HL-60 (cell line): ENCODE results near the gene PACRG.

Experiments used
- DNase-seq, 2 experiments: peaks; one replicate each; pipeline ENCODE4 v3.0.0-alpha.2; 2010 to 2020; ENCODE audit warnings: low read depth in 1 of 2, low spot score in 1 of 2
- H3K27ac ChIP-seq: fragments of 250-450 bp; sonication (Bioruptor Pico); replicated peaks from 2 replicates; pipeline ENCODE4 v1.5.1; 2020; ENCODE audit warnings: mild to moderate bottlenecking, moderate library complexity
- H3K27me3 ChIP-seq: fragments of 250-450 bp; sonication (Bioruptor Pico); 2 replicates; pipeline ENCODE4 v1.5.1; 2021; ENCODE audit warnings: mild to moderate bottlenecking, moderate library complexity; ENCODE audit not compliant: insufficient read depth, poor library complexity, severe bottlenecking
- H3K4me3 ChIP-seq: replicated peaks from 2 replicates; pipeline ENCODE4 v1.5.1; 2011; ENCODE audit warnings: mild to moderate bottlenecking, control low read depth, low read length; ENCODE audit not compliant: insufficient read depth
- GABPA ChIP-seq: IDR thresholded peaks from 2 replicates; pipeline ENCODE4 v1.6.1; 2012; ENCODE audit warnings: low read depth
- POLR2AphosphoS5 ChIP-seq: IDR thresholded peaks from 2 replicates; pipeline ENCODE4 v1.6.1; 2012; ENCODE audit warnings: low read depth
- SPI1 ChIP-seq: IDR thresholded peaks from 2 replicates; pipeline ENCODE4 v1.6.1; 2012; ENCODE audit warnings: low read depth, mild to moderate bottlenecking, borderline replicate concordance
- TF ChIP-seq, protein P1 (sequence below): IDR thresholded peaks from one replicate; pipeline ENCODE4 v1.5.1; 2011; ENCODE audit warnings: low read length, control low read depth, inconsistent platforms; ENCODE audit not compliant: insufficient read depth
- TF ChIP-seq, protein P2 (sequence below): IDR thresholded peaks from 2 replicates; pipeline ENCODE4 v1.6.1; 2012; ENCODE audit warnings: low read depth; ENCODE audit not compliant: insufficient replicate concordance

Gene PACRG

DNA sequence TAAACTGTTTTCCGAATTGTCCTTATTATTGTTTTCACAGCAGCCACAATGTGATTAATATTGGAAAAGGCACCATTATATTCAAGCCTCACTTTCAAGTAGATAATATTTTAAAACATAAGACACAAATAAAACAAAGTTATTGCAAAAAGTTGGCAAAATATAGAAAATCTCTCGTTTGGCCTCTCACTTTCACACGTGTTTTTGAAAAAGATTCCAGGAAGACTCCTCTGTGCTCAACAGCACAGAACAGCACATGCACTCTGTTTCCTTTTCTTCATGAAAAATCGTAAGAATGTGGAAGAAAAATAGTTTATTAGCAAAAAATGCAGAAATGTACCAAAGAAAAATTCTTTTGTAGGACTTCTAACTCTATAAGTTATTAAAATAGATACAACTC, 46.9 kb upstream of the PACRG start:
- no peak overlapping the region for H3K4me3 ChIP-seq
- H3K27me3 ChIP-seq, result no peaks in the 10 kb centered on the region
- H3K27ac ChIP-seq, result no peak overlapping the region
- TF ChIP-seq, protein P1, sequence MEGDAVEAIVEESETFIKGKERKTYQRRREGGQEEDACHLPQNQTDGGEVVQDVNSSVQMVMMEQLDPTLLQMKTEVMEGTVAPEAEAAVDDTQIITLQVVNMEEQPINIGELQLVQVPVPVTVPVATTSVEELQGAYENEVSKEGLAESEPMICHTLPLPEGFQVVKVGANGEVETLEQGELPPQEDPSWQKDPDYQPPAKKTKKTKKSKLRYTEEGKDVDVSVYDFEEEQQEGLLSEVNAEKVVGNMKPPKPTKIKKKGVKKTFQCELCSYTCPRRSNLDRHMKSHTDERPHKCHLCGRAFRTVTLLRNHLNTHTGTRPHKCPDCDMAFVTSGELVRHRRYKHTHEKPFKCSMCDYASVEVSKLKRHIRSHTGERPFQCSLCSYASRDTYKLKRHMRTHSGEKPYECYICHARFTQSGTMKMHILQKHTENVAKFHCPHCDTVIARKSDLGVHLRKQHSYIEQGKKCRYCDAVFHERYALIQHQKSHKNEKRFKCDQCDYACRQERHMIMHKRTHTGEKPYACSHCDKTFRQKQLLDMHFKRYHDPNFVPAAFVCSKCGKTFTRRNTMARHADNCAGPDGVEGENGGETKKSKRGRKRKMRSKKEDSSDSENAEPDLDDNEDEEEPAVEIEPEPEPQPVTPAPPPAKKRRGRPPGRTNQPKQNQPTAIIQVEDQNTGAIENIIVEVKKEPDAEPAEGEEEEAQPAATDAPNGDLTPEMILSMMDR, result no peak
- TF ChIP-seq, protein P2, sequence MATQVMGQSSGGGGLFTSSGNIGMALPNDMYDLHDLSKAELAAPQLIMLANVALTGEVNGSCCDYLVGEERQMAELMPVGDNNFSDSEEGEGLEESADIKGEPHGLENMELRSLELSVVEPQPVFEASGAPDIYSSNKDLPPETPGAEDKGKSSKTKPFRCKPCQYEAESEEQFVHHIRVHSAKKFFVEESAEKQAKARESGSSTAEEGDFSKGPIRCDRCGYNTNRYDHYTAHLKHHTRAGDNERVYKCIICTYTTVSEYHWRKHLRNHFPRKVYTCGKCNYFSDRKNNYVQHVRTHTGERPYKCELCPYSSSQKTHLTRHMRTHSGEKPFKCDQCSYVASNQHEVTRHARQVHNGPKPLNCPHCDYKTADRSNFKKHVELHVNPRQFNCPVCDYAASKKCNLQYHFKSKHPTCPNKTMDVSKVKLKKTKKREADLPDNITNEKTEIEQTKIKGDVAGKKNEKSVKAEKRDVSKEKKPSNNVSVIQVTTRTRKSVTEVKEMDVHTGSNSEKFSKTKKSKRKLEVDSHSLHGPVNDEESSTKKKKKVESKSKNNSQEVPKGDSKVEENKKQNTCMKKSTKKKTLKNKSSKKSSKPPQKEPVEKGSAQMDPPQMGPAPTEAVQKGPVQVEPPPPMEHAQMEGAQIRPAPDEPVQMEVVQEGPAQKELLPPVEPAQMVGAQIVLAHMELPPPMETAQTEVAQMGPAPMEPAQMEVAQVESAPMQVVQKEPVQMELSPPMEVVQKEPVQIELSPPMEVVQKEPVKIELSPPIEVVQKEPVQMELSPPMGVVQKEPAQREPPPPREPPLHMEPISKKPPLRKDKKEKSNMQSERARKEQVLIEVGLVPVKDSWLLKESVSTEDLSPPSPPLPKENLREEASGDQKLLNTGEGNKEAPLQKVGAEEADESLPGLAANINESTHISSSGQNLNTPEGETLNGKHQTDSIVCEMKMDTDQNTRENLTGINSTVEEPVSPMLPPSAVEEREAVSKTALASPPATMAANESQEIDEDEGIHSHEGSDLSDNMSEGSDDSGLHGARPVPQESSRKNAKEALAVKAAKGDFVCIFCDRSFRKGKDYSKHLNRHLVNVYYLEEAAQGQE, result no peak
- TF ChIP-seq SPI1 (no peak), GABPA (no peak), POLR2AphosphoS5 (no peak)
- no peak for DNase-seq

DNA sequence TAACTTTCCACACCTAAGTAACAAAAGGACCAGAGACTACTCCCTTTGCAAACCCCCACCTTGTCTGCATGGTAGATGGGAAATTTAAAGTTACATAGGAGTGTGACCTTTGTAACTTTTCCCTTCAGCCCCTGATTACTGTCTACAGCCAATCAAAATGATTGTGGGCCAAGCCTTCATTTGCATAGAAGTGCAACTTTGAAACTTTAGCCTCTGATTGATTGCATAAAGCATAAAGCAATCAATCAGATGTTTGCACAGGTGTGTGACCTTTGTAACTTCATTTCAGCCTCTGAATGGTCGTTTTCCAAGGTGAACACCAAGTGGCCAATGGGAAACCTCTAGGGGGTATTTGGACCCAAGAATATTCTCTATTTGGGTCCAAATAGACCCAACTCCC, 46.3 kb upstream of the PACRG start:
- DNase-seq, result no peak
- Histone ChIP-seq H3K27ac (no peak overlapping the region), H3K27me3 (no peaks in the 10 kb centered on the region), H3K4me3 (no peak overlapping the region)
- TF ChIP-seq, protein P2, result no peak
- TF ChIP-seq POLR2AphosphoS5 (no peak), SPI1 (no peak), GABPA (no peak)
- TF ChIP-seq, protein P1, result no peak

DNA sequence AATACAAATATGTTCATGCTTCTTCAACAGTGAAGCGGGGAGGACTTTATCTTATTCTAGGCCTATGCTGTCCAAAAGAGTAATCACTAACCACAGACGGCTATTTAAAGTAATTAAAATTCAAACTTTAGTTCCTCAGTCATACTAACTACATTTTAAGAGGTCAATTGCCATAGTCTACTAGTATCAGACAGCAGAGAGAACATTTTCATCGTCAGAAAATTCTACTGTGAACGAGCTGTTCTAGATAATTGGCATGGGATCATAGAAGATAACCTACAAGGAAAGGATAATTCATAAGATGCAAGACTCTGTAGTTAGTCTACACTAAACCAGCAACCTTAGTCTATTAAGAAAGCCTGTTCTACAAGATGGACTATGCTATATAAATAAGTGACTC, 44.6 kb upstream of the PACRG start:
- TF ChIP-seq, protein P1, result no peak
- TF ChIP-seq POLR2AphosphoS5 (no peak), GABPA (no peak)
- H3K4me3 ChIP-seq, result no peak overlapping the region

DNA sequence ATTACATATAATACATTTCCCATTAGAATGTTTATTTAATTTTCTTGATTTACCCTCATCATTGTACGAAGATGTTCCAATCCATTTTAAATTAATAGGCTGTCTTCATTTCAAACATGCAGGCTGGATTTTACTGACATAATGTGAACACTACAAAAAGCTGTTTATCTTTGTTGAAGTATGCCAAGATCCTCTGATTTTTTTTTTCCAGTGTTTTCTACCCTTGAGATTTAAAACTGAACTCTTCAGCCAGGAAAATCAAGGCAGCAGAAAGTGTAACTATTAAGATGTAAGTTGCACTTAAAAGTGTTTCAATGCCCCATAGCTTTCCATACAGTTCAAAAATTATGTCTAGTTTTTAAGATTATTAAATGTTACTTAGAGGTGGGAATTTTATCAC, 43.7 kb upstream of the PACRG start:
- no peak for TF ChIP-seq SPI1
- TF ChIP-seq, protein P2, result no peak
- TF ChIP-seq, protein P1, result no peak
- no peak for TF ChIP-seq POLR2AphosphoS5
- no peak for TF ChIP-seq GABPA
- DNase-seq, result no peak
- H3K4me3 ChIP-seq, result no peak overlapping the region
- no peaks in the 10 kb centered on the region for H3K27me3 ChIP-seq
- H3K27ac ChIP-seq, result no peak overlapping the region

More for the DNA sequence above, 44.6 kb upstream of the PACRG start:
- H3K27me3 ChIP-seq, result no peaks in the 10 kb centered on the region
- no peak overlapping the region for H3K27ac ChIP-seq
- DNase-seq, result no peak
